ENCODE measurements around the gene SPTLC3.

Gene SPTLC3

GRCh38 chr20:13035399-13036152, 26.8 kb downstream of the SPTLC3 start:
- H3K79me2 ChIP-seq (ENCODE audit: control insufficient read depth, low read length) = no peaks in the 10 kb centered on the region

GRCh38 chr20:13037727-13038126, 29.0 kb downstream of the SPTLC3 start:
- no peaks in the 10 kb centered on the region for H3K79me2 ChIP-seq (ENCODE audit: control insufficient read depth, low read length)
- no peak for TF ChIP-seq EZH2phosphoT487 (IDR thresholded peaks at IDR 0.05; ENCODE audit: borderline replicate concordance, low read length)
- no peak for TF ChIP-seq CTCF (IDR thresholded peaks at IDR 0.05; ENCODE audit: low read depth, low read length, poor library complexity, severe bottlenecking)

More at GRCh38 chr20:13035399-13036152, 26.8 kb downstream of the SPTLC3 start:
- H3K4me3 ChIP-seq (ENCODE audit: low read length) = no peak overlapping the region
- H4K20me1 ChIP-seq (ENCODE audit: control insufficient read depth, insufficient read depth, low read depth, low read length) = no peaks in the 10 kb centered on the region
- no peak overlapping the region for H3K27ac ChIP-seq (ENCODE audit: low read depth, low read length)
- no peaks in the 10 kb centered on the region for H3F3A ChIP-seq (ENCODE audit: control insufficient read depth, insufficient read depth)
- no peaks in the 10 kb centered on the region for H3K9me3 ChIP-seq (ENCODE audit: control insufficient read depth, insufficient read depth, low read length)
- H3K27me3 ChIP-seq (ENCODE audit: control insufficient read depth, low read length) = no peaks in the 10 kb centered on the region
- H3K36me3 ChIP-seq (ENCODE audit: control insufficient read depth, low read length) = no peaks in the 10 kb centered on the region
- no peaks in the 10 kb centered on the region for H3K9me2 ChIP-seq (replicated peaks; ENCODE audit: control insufficient read depth, low read length)
- no peak overlapping the region for H3K4me2 ChIP-seq (ENCODE audit: low read length)
- TF ChIP-seq CTCF (IDR thresholded peaks at IDR 0.05; ENCODE audit: low read depth, low read length, poor library complexity, severe bottlenecking) (no peak), EZH2phosphoT487 (IDR thresholded peaks at IDR 0.05; ENCODE audit: borderline replicate concordance, low read length) (no peak)
- no peaks in the 10 kb centered on the region for H3K4me1 ChIP-seq (ENCODE audit: control insufficient read depth, low read length)

GRCh38 chr20:13041574-13042457, 33.0 kb downstream of the SPTLC3 start:
- no peaks in the 10 kb centered on the region for H3K79me2 ChIP-seq (ENCODE audit: control insufficient read depth, low read length)
- no peaks in the 10 kb centered on the region for H3F3A ChIP-seq (ENCODE audit: control insufficient read depth, insufficient read depth)
- no peaks in the 10 kb centered on the region for H3K9me2 ChIP-seq (replicated peaks; ENCODE audit: control insufficient read depth, low read length)
- H3K4me3 ChIP-seq (ENCODE audit: low read length) = no peak overlapping the region
- H3K4me1 ChIP-seq (ENCODE audit: control insufficient read depth, low read length) = no peaks in the 10 kb centered on the region
- no peaks in the 10 kb centered on the region for H3K27me3 ChIP-seq (ENCODE audit: control insufficient read depth, low read length)
- H3K4me2 ChIP-seq (ENCODE audit: low read length) = no peak overlapping the region
- H3K36me3 ChIP-seq (ENCODE audit: control insufficient read depth, low read length) = no peaks in the 10 kb centered on the region
- no peaks in the 10 kb centered on the region for H4K20me1 ChIP-seq (ENCODE audit: control insufficient read depth, insufficient read depth, low read depth, low read length)
- no peak overlapping the region for H3K27ac ChIP-seq (ENCODE audit: low read depth, low read length)
- H3K9me3 ChIP-seq (ENCODE audit: control insufficient read depth, insufficient read depth, low read length) = no peaks in the 10 kb centered on the region
- TF ChIP-seq EZH2phosphoT487 (IDR thresholded peaks at IDR 0.05; ENCODE audit: borderline replicate concordance, low read length) (no peak), CTCF (IDR thresholded peaks at IDR 0.05; ENCODE audit: low read depth, low read length, poor library complexity, severe bottlenecking) (no peak)

More at GRCh38 chr20:13037727-13038126, 29.0 kb downstream of the SPTLC3 start:
- Histone ChIP-seq H3K9me3 (ENCODE audit: control insufficient read depth, insufficient read depth, low read length) (no peaks in the 10 kb centered on the region), H3K36me3 (ENCODE audit: control insufficient read depth, low read length) (no peaks in the 10 kb centered on the region), H4K20me1 (ENCODE audit: control insufficient read depth, insufficient read depth, low read depth, low read length) (no peaks in the 10 kb centered on the region), H3K4me2 (ENCODE audit: low read length) (no peak overlapping the region), H3K4me3 (ENCODE audit: low read length) (no peak overlapping the region), H3K9me2 (replicated peaks; ENCODE audit: control insufficient read depth, low read length) (no peaks in the 10 kb centered on the region), H3K27me3 (ENCODE audit: control insufficient read depth, low read length) (no peaks in the 10 kb centered on the region), H3F3A (ENCODE audit: control insufficient read depth, insufficient read depth) (no peaks in the 10 kb centered on the region), H3K4me1 (ENCODE audit: control insufficient read depth, low read length) (no peaks in the 10 kb centered on the region), H3K27ac (ENCODE audit: low read depth, low read length) (no peak overlapping the region)
